Common myeloid progenitor, CD34-positive (primary cell): ENCODE data around the gene PANK3. TPM values are rescaled to one million over a fixed set of nuclear protein-coding genes. Genes with fewer than 3 reads are reported as not detected.

Source experiments
- CTCF ChIA-PET: fragments of 350-600 bp; sonication (Branson Sonifier 250); formaldehyde crosslinking; loops from one replicate; lab custom pipeline; 2021; ENCODE audit warnings: antibody characterized with exemption; lab: Charles Lee
- POLR2A ChIA-PET: fragments of 350-600 bp; sonication (Branson Sonifier 250); formaldehyde crosslinking; loops from one replicate; lab custom pipeline; 2021; ENCODE audit warnings: antibody characterized with exemption; lab: Charles Lee
- DNase-seq, 3 donors: peaks; one replicate each; pipeline versions ENCODE4 v3.0.0 to v3.0.0-alpha.2; 2013
- H3K27ac ChIP-seq, 2 experiments: 1 replicate in 1 of 2; 2 replicates in 1 of 2; pipeline ENCODE4 v1.7.0; 2013; ENCODE audit warnings: inconsistent platforms in 2 of 2, low read length in 2 of 2, mild to moderate bottlenecking in 2 of 2, low read depth in 1 of 2, moderate library complexity in 1 of 2; ENCODE audit not compliant: severe bottlenecking in 2 of 2, insufficient read depth in 1 of 2, poor library complexity in 1 of 2
- H3K27me3 ChIP-seq, 5 experiments: replicated peaks in 2 of 5; 1 replicate in 3 of 5; 2 replicates in 2 of 5; pipeline versions ENCODE4 v1.6.1 to v1.7.0; 2013; ENCODE audit warnings: low read length in 4 of 5, mild to moderate bottlenecking in 2 of 5, moderate library complexity in 2 of 5, inconsistent platforms in 1 of 5; ENCODE audit not compliant: insufficient read depth in 5 of 5, control insufficient read depth in 4 of 5
- H3K36me3 ChIP-seq, 4 experiments: 1 replicate in 2 of 4; 2 replicates in 2 of 4; pipeline versions ENCODE4 v1.6.1 to v1.7.0; 2013; ENCODE audit warnings: low read length in 3 of 4, control low read depth in 1 of 4, mild to moderate bottlenecking in 1 of 4; ENCODE audit not compliant: control insufficient read depth in 4 of 4, insufficient read depth in 4 of 4
- H3K4me1 ChIP-seq, 4 experiments: 1 replicate in 3 of 4; 2 replicates in 1 of 4; pipeline versions ENCODE4 v1.6.1 to v1.7.1; 2013; ENCODE audit warnings: low read length in 3 of 4, mild to moderate bottlenecking in 3 of 4, control low read depth in 1 of 4, inconsistent platforms in 1 of 4, moderate library complexity in 1 of 4; ENCODE audit not compliant: control insufficient read depth in 4 of 4, insufficient read depth in 4 of 4; ENCODE audit errors: control extremely low read depth in 1 of 4
- H3K4me3 ChIP-seq, 7 experiments: 1 replicate in 4 of 7; 2 replicates in 3 of 7; pipeline versions ENCODE4 v1.5.1 to v1.7.0; 2013; ENCODE audit warnings: mild to moderate bottlenecking in 7 of 7, low read length in 6 of 7, moderate library complexity in 6 of 7, inconsistent platforms in 2 of 7, low read depth in 2 of 7, control low read depth in 1 of 7; ENCODE audit not compliant: insufficient read depth in 4 of 7, control insufficient read depth in 1 of 7; ENCODE audit errors: extremely low read depth in 1 of 7
- H3K9me3 ChIP-seq, 5 experiments: 1 replicate in 4 of 5; 2 replicates in 1 of 5; pipeline versions ENCODE4 v1.6.1 to v1.7.1; 2013; ENCODE audit warnings: low read length in 4 of 5, mild to moderate bottlenecking in 2 of 5, inconsistent platforms in 1 of 5, low read depth in 1 of 5, moderate library complexity in 1 of 5; ENCODE audit not compliant: control insufficient read depth in 4 of 5, insufficient read depth in 2 of 5; ENCODE audit errors: control extremely low read depth in 1 of 5
- WGBS: methylation state at CpG from one replicate; pipeline ENCODE4 v1.1.5; 2013; ENCODE audit not compliant: insufficient coverage; 5-methylcytosine and 5-hydroxymethylcytosine counted together
- polyA plus RNA-seq: library from polyadenylated mRNA; unstranded; fragments of 120-200 nt; gene quantifications from one replicate; pipeline ENCODE4 v1.2.1, GENCODE V29; 2013

The PANK3 gene
- 32.9 TPM for polyA plus RNA-seq

DNA sequence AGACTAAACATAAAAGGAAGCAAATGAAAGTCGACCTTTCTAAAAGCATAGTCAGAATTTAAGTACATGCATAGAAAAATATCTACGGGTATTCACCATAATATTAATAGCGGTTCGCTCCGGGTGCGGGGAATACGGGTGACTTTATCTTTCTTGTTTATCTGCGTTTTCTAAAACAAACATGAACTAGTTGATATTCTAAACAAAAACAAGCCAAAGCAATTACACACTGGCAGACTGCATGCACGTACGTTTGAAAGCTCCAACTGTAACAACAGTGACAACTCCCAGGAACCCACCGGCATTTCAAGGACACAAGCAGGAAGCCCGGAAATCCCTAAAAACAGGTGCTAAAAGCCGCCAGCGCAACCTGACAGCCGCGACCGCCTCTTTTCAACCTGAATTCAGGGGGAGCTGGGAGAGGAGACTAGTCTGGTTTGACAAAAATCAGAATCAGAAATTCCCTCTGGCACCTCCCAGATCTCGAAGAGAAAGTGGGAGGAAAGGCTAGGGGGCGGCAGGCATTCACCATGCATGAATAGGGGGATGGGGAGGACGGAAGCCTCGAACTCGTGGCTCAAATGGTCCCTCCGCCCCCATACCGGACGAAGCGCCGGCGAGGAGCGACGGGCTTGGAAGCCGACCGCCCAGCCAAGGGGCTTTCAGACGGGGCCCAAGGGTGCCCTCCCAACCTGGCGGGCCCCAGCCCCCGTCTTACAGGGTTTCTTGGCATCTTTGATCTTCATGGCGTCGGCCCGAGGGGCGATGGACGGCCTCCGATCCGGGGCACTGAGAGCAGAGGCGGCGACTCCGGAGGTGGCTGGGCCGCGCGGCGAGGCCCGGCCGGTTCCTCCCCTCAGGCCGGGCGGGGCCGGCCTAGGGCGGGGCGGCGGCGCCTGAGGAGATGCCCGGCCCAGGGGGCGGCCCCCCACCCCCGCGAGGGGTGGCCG is at the start of gene PANK3:
TSS of gene PANK3 (minus strand) at position 831 of the 950 bp plus-strand sequence. CDS start at position 746, 85 bp downstream.
- POLR2A ChIA-PET, result no interaction called here
- Histone ChIP-seq H3K4me1 (peaks cover 14 to 31% (median 26%) of the 10 kb centered on the region in 4 experiments), H3K36me3 (peaks cover 0 to 13% (median 1%) of the 10 kb centered on the region in 4 experiments), H3K9me3 (peaks cover 0 to 2% (median 0%) of the 10 kb centered on the region in 5 experiments), H3K27ac (peak within 1 kb of the TSS; percentile 68 to 91), H3K4me3 (peak within 1 kb of the TSS; percentile 76 to 98 (median 95)), H3K27me3 (no peaks in the 10 kb centered on the region)
- CTCF ChIA-PET, result no interaction called here
- DNase-seq, result no peak
- WGBS, result 0% methylated on average over 51 of the region's 63 CpGs

DNA sequence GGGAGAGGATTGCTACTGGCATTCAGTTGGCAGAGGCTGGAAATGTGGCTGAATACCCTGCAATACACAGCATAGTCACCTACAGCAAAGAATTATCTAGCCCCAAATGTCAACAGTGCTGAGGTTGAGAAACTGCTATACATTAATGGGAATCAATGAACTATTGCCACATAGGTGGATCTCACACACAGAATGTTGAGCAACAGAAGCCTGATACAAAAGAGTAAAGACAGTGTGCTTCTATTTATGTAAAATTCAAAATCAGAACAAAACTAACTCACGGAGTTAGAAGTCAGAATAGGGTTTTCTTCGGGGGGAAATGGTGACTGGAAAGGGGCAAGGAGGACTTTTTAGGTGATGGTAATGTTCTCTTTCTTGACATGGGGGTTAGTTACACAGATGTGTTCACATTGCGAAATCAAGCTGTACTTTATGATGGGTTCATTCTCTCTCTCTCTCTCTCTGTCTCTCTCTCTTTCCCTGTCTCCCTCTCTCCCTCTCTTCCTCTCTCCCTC is 45.7 kb upstream of the PANK3 start:
- H3K4me3 ChIP-seq, result no peak overlapping the region
- H3K27ac ChIP-seq, result no peak overlapping the region
- no CpG with 5 or more reads among the region's 3 CpGs for WGBS
- H3K4me1 ChIP-seq, result peaks cover 0 to 6% (median 0%) of the 10 kb centered on the region in 4 experiments
- POLR2A ChIA-PET, result no interaction called here
- H3K36me3 ChIP-seq, result no peaks in the 10 kb centered on the region
- no peaks in the 10 kb centered on the region for H3K9me3 ChIP-seq
- no peaks in the 10 kb centered on the region for H3K27me3 ChIP-seq
- no peak for DNase-seq
- CTCF ChIA-PET, result interaction anchor here (1.2 kb wide), 1 partner anchor 20 kb away, joined by 3 read pairs; no protein-coding TSS in a partner anchor

DNA sequence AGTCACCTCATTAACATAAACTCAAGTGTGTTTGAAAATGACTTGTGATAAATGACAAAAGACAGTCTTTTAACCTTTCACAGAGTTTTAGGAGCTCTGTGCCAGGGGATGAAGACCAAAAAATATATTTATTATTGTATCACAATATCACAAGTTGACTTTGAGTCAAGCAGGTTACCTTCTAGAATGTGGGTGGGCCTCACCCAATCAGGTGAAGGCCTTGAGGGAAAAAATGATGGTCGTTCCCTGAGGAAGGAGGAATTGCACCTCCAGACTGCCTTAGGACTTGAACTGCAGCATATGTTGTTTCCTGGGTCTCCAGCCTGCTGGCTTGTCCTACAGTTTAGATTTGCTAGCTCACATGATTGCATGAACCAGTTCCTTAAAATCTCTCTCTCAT is 41.6 kb upstream of the PANK3 start:
- Histone ChIP-seq H3K36me3 (no peaks in the 10 kb centered on the region), H3K4me1 (peaks cover 0 to 6% (median 0%) of the 10 kb centered on the region in 4 experiments), H3K27me3 (no peaks in the 10 kb centered on the region), H3K4me3 (no peak overlapping the region), H3K27ac (no peak overlapping the region), H3K9me3 (no peaks in the 10 kb centered on the region)
- ChIA-PET POLR2A (no interaction called here), CTCF (no interaction called here)
- WGBS, result no CpG with 5 or more reads among the region's 1 CpG
- DNase-seq, result no peak

DNA sequence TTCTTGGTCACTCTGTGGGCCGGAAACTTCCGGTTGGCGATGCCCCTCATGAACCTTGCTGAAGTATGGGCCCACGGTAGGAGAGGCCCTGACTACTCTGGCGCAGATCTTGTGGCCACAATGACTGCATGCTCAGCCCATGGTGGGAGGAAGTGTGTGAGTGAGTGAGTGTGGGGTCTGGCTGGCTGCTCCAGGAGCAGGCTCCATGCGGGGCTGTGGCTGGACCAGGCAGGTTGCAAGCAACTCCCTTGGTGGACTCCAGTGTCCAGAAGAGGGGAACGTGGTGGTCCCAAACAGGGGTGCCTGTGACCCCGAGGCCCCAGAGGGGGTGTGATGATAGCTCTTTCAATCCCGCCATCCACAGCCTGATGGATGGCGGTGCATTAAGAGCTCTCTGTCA is 35.5 kb upstream of the PANK3 start:
- ChIA-PET POLR2A (no interaction called here), CTCF (interaction anchor here (0.7 kb wide), 1 partner anchor 15 kb away, joined by 3 read pairs; no protein-coding TSS in a partner anchor)
- Histone ChIP-seq H3K36me3 (no peaks in the 10 kb centered on the region), H3K9me3 (peaks cover 0 to 2% (median 0%) of the 10 kb centered on the region in 5 experiments), H3K4me1 (peaks cover 0 to 6% (median 0%) of the 10 kb centered on the region in 4 experiments), H3K27ac (no peak overlapping the region), H3K4me3 (no peak overlapping the region), H3K27me3 (no peaks in the 10 kb centered on the region)
- DNase-seq, result no peak
- 98% methylated on average over 7 of the region's 10 CpGs for WGBS

- Histone ChIP-seq H3K36me3 (no peaks in the 10 kb centered on the region), H3K9me3 (peaks cover 0 to 2% (median 0%) of the 10 kb centered on the region in 5 experiments), H3K27ac (no peak overlapping the region), H3K27me3 (no peaks in the 10 kb centered on the region), H3K4me1 (peaks cover 0 to 6% (median 0%) of the 10 kb centered on the region in 4 experiments), H3K4me3 (no peak overlapping the region)
- DNase-seq, result no peak
- WGBS, result 83% methylated on average over 1 of the region's 1 CpG
- POLR2A ChIA-PET, result no interaction called here
- CTCF ChIA-PET, result no interaction called here
Observed at GRCh38 chr5:168613996-168614395, 34.8 kb upstream of the PANK3 start.

DNA sequence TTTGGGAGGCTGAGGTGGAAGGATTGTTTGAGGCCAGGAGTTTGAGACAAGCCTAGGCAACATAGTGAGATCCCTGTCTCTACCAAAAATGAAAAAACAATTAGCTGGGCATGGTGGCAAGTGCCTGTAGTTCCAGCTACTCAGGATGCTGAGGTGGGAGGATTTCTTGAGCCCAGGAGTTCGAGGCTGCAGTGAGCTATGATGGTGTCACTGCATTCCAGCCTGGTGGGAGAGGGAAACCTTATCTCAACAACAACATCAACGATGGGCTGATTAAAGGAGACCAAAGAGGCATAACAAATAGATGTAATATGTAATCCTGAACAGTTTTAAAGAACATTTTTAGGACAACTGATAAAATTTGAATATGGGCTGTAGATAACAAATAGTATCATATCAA is 34.2 kb upstream of the PANK3 start:
- H3K4me1 ChIP-seq, result peaks cover 0 to 6% (median 0%) of the 10 kb centered on the region in 4 experiments
- H3K27me3 ChIP-seq, result no peaks in the 10 kb centered on the region
- no peaks in the 10 kb centered on the region for H3K36me3 ChIP-seq
- peaks cover 0 to 2% (median 0%) of the 10 kb centered on the region in 5 experiments for H3K9me3 ChIP-seq
- ChIA-PET POLR2A (no interaction called here), CTCF (no interaction called here)
- H3K4me3 ChIP-seq, result no peak overlapping the region
- H3K27ac ChIP-seq, result no peak overlapping the region
- no CpG with 5 or more reads among the region's 2 CpGs for WGBS
- no peak for DNase-seq

DNA sequence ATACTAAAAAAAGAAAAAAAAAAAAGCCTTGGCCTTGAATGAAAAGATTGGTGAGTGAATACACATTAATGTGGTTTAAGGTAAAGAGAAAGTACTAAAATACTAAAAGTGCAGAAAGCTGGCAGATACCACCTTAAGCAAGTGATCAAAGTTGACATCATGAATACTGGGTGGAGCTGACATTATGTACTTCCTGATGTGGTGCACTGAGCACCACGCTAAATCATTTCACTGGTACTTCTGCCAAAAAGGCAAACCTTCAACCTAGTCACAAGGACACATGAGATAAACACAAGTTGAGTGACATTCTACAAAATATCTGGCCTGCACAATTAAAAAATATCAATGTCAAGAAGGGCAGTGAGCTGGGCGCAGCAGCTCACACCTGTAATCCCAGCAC is 33.8 kb upstream of the PANK3 start:
- DNase-seq, result peak; percentile 21 to 78 (median 61)
- POLR2A ChIA-PET, result no interaction called here
- Histone ChIP-seq H3K27ac (no peak overlapping the region), H3K36me3 (no peaks in the 10 kb centered on the region), H3K4me1 (peaks cover 0 to 6% (median 0%) of the 10 kb centered on the region in 4 experiments), H3K9me3 (peaks cover 0 to 2% (median 0%) of the 10 kb centered on the region in 5 experiments), H3K4me3 (no peak overlapping the region), H3K27me3 (no peaks in the 10 kb centered on the region)
- CTCF ChIA-PET, result no interaction called here
- 30% methylated on average over 2 of the region's 2 CpGs for WGBS
